Hepatocyte (in vitro differentiated cells): ENCODE data around the gene MAPKAP1. TPM values are rescaled to one million over a fixed set of nuclear protein-coding genes. Genes with fewer than 3 reads are reported as not detected.

Experiments
- DNase-seq: peaks from one replicate; pipeline ENCODE4 v3.0.0-alpha.2; 2016; ENCODE audit warnings: low spot score
- H2AFZ ChIP-seq: fragments of 200-600 bp; sonication (generic); 2 replicates; pipeline ENCODE4 v1.6.0; 2016; ENCODE audit warnings: antibody characterized with exemption, mild to moderate bottlenecking
- H3K27ac ChIP-seq: fragments of 200-600 bp; sonication (generic); 2 replicates; pipeline ENCODE4 v1.5.1; 2016; ENCODE audit warnings: mild to moderate bottlenecking
- H3K27me3 ChIP-seq: fragments of 200-600 bp; sonication (generic); 2 replicates; pipeline ENCODE4 v1.6.1; 2016
- H3K36me3 ChIP-seq: fragments of 200-600 bp; sonication (generic); replicated peaks from 2 replicates; pipeline ENCODE4 v1.5.1; 2016; ENCODE audit warnings: low read depth; ENCODE audit not compliant: insufficient read depth
- H3K4me1 ChIP-seq: fragments of 200-600 bp; sonication (generic); 2 replicates; pipeline ENCODE4 v1.5.1; 2016; ENCODE audit warnings: mild to moderate bottlenecking, moderate library complexity; ENCODE audit not compliant: insufficient read depth
- H3K4me2 ChIP-seq: fragments of 200-600 bp; sonication (generic); 2 replicates; pipeline ENCODE4 v1.6.0; 2016
- H3K4me3 ChIP-seq: fragments of 200-600 bp; sonication (generic); 2 replicates; pipeline ENCODE4 v1.5.1; 2016; ENCODE audit warnings: mild to moderate bottlenecking
- H3K79me2 ChIP-seq: fragments of 200-600 bp; sonication (generic); 2 replicates; pipeline ENCODE4 v1.6.0; 2017; ENCODE audit warnings: mild to moderate bottlenecking
- H3K9me2 ChIP-seq: fragments of 200-600 bp; sonication (generic); replicated peaks from 2 replicates; pipeline ENCODE4 v1.6.0; 2017; ENCODE audit warnings: mild to moderate bottlenecking; ENCODE audit not compliant: insufficient read depth
- H3K9me3 ChIP-seq: fragments of 200-600 bp; sonication (generic); 2 replicates; pipeline ENCODE4 v1.5.1; 2016; ENCODE audit warnings: low read depth, mild to moderate bottlenecking
- H4K20me1 ChIP-seq: fragments of 200-600 bp; sonication (generic); 2 replicates; pipeline ENCODE4 v1.6.0; 2016; ENCODE audit warnings: mild to moderate bottlenecking; ENCODE audit not compliant: insufficient read depth, poor library complexity, severe bottlenecking
- EZH2 ChIP-seq: fragments of 200-600 bp; sonication (generic); IDR thresholded peaks from 2 replicates; pipeline ENCODE4 v1.6.1; 2016; ENCODE audit warnings: antibody characterized with exemption, mild to moderate bottlenecking, borderline replicate concordance
- EZH2phosphoT487 ChIP-seq: fragments of 200-600 bp; sonication (generic); IDR thresholded peaks from one replicate; pipeline ENCODE4 v1.6.1; 2018; ENCODE audit warnings: antibody characterized with exemption, mild to moderate bottlenecking, low read depth, moderate library complexity; ENCODE audit not compliant: unreplicated experiment, severe bottlenecking
- WGBS: methylation state at CpG from one replicate; pipeline ENCODE4 v1.1.6; 2016; ENCODE audit warnings: low lambda C conversion rate; ENCODE audit errors: missing lambda C conversion rate; 5-methylcytosine and 5-hydroxymethylcytosine counted together
- polyA plus RNA-seq: library from polyadenylated mRNA; unstranded; fragments of >200 nt; fragmentation: Nextera tagmentation; extraction: Ambion mirVana; gene quantifications from 2 replicates; pipeline ENCODE4 v1.2.1, GENCODE V29; 2016
- total RNA-seq: library from RNA; depleted of rRNA; stranded (reverse); fragments of >200 nt; gene quantifications from 2 replicates; pipeline ENCODE4 v1.2.3, GENCODE V29; 2014
- TF ChIP-seq, protein P1 (sequence below): fragments of 200-600 bp; sonication (generic); IDR thresholded peaks from 2 replicates; pipeline ENCODE4 v1.5.1; 2016; ENCODE audit warnings: antibody characterized with exemption, mild to moderate bottlenecking; ENCODE audit not compliant: poor library complexity

MAPKAP1 gene
- total and polyA plus RNA-seq, 2 experiments from 2014 or later, result 74.5 to 79.4 TPM

DNA sequence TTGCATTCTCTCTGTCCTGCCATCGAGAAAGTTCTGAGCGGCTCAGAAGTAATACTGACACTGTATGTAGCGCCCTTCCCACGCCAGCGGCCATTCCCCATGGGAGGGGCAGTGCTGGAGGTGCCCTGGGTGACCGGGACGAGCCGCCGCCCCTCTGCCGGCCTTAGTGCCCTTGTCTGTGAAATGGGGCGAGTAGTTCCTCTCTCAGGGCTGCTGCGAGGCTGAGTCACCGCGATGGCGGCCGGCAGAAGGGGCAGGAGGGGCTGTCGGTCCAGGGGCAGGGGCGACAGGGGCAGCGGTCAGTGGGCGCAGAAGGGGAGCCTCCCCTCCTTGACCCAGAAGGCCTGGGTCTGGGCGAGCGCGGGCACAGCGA, 296.5 kb downstream of the MAPKAP1 start:
- Histone ChIP-seq H3K36me3 (no peaks in the 10 kb centered on the region), H3K9me3 (no peaks in the 10 kb centered on the region), H3K9me2 (no peaks in the 10 kb centered on the region), H3K4me2 (no peak overlapping the region), H3K27ac (no peak overlapping the region), H2AFZ (no peak overlapping the region), H3K79me2 (no peaks in the 10 kb centered on the region), H3K4me1 (no peaks in the 10 kb centered on the region), H3K27me3 (no peaks in the 10 kb centered on the region), H4K20me1 (no peaks in the 10 kb centered on the region), H3K4me3 (no peak overlapping the region)
- 98% methylated on average over 19 of the region's 24 CpGs for WGBS
- DNase-seq, result no peak
- TF ChIP-seq, protein P1, sequence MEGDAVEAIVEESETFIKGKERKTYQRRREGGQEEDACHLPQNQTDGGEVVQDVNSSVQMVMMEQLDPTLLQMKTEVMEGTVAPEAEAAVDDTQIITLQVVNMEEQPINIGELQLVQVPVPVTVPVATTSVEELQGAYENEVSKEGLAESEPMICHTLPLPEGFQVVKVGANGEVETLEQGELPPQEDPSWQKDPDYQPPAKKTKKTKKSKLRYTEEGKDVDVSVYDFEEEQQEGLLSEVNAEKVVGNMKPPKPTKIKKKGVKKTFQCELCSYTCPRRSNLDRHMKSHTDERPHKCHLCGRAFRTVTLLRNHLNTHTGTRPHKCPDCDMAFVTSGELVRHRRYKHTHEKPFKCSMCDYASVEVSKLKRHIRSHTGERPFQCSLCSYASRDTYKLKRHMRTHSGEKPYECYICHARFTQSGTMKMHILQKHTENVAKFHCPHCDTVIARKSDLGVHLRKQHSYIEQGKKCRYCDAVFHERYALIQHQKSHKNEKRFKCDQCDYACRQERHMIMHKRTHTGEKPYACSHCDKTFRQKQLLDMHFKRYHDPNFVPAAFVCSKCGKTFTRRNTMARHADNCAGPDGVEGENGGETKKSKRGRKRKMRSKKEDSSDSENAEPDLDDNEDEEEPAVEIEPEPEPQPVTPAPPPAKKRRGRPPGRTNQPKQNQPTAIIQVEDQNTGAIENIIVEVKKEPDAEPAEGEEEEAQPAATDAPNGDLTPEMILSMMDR, result no peak
- TF ChIP-seq EZH2phosphoT487 (no peak), EZH2 (no peak)

DNA sequence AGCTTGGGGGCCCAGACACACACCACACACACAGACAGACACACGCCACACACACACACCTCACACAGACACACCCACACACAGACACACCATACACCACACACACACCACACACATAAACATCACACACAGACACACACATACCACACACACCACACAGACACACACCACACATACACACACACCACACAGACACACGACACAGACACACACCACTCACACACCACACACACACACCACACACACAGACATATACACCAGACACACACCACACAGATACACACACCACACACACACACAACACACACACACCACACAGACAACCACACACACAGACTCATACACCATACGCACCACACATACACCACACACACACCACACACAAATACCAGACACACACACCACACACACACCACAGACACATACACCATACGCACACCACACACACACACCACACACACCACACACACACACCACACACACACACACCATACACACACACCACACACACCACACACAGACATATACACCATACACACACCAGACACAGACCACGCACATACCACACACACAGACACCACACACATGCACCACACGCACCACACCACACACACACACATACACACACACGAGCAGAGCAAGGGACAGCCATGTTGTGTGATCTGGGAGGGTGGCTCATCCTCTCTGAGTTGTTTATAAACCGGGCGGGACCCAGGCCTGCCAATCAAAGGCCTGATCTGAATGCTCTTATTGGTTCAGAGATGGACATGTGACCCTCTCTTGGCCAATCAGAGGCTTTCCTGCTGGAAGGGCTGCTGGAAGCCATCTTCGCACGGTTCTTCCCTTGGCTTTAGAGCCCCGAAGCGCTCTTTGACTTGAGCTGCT, 297.1 kb downstream of the MAPKAP1 start:
- H2AFZ ChIP-seq, result no peak overlapping the region
- no peak overlapping the region for H3K27ac ChIP-seq
- H3K27me3 ChIP-seq, result no peaks in the 10 kb centered on the region
- H3K79me2 ChIP-seq, result no peaks in the 10 kb centered on the region
- no peaks in the 10 kb centered on the region for H3K9me2 ChIP-seq
- WGBS, result 94% methylated on average over 12 of the region's 13 CpGs
- H3K36me3 ChIP-seq, result no peaks in the 10 kb centered on the region
- H3K4me1 ChIP-seq, result no peaks in the 10 kb centered on the region
- no peaks in the 10 kb centered on the region for H3K9me3 ChIP-seq
- no peak overlapping the region for H3K4me3 ChIP-seq
- no peaks in the 10 kb centered on the region for H4K20me1 ChIP-seq
- TF ChIP-seq, protein P1, result no peak
- TF ChIP-seq EZH2phosphoT487 (no peak), EZH2 (no peak)
- H3K4me2 ChIP-seq, result no peak overlapping the region
- DNase-seq, result no peak

DNA sequence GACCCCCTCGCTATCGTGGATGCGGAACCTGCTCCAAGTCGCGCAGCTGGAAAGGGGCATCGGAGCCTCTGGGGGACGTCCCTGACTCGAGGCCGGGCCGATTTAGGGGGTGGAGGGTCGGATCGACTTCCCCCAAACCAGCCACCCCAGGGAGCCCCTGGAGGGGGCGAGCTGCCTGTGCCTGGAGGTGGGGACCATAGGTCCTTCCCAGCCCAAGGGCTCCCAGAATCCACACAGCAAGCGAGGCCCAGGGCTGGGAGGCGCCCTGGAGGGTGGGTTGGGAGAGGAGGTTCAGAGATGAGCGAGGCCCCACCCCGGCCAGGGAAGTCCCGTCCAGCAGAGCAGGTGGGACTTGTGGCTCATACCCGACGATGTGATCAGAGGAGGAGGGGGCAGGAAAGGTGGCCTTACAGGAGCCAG, 297.8 kb downstream of the MAPKAP1 start:
- H3K27me3 ChIP-seq, result no peaks in the 10 kb centered on the region
- H3K79me2 ChIP-seq, result no peaks in the 10 kb centered on the region
- no peaks in the 10 kb centered on the region for H3K9me3 ChIP-seq
- no peaks in the 10 kb centered on the region for H3K36me3 ChIP-seq
- no peaks in the 10 kb centered on the region for H3K9me2 ChIP-seq
- H3K4me2 ChIP-seq, result no peak overlapping the region
- TF ChIP-seq EZH2 (no peak), EZH2phosphoT487 (no peak)
- TF ChIP-seq, protein P1, result no peak
- H2AFZ ChIP-seq, result no peak overlapping the region
- 91% methylated on average over 19 of the region's 20 CpGs for WGBS
- no peak for DNase-seq
- no peaks in the 10 kb centered on the region for H3K4me1 ChIP-seq
- no peak overlapping the region for H3K27ac ChIP-seq
- no peak overlapping the region for H3K4me3 ChIP-seq
- H4K20me1 ChIP-seq, result no peaks in the 10 kb centered on the region
